GM21423 (cell line): ENCODE data around the gene ASAP2.

Source experiments
- ATAC-seq: cut with Tn5 transposase; IDR thresholded peaks from one replicate; pipeline ENCODE4 v1.9.1; 2021; ENCODE audit warnings: mild to moderate bottlenecking, moderate library complexity; ENCODE audit not compliant: unreplicated experiment

Gene ASAP2

GRCh38 chr2:9419541-9419940 lies 212.9 kb downstream of the ASAP2 start:
- ATAC-seq, result no peak

GRCh38 chr2:9420495-9420894 lies 213.9 kb downstream of the ASAP2 start:
- ATAC-seq, result no peak

GRCh38 chr2:9422321-9423099 lies 215.9 kb downstream of the ASAP2 start:
- peak; percentile 32 for ATAC-seq

- peak; percentile 83 for ATAC-seq
These were observed 216.7 kb downstream of the ASAP2 start, which contains the start of the genes CPSF3 and ITGB1BP1 for GRCh38 chr2:9423100-9423921. CPSF3 (plus strand) TSS chr2:9423654; CDS start chr2:9423774, 120 bp downstream. ITGB1BP1 (minus strand) TSS chr2:9423528; CDS start chr2:9418697, 4,831 bp downstream.

GRCh38 chr2:9423922-9424272 lies 217.3 kb downstream of the ASAP2 start:
- peak; percentile 8 for ATAC-seq

- ATAC-seq, result no peak
These were observed 218.0 kb downstream of the ASAP2 start for GRCh38 chr2:9424447-9425164.

- no peak for ATAC-seq
These were observed 222.5 kb downstream of the ASAP2 start for GRCh38 chr2:9428965-9429577.

- no peak for ATAC-seq
These were observed 224.0 kb downstream of the ASAP2 start for GRCh38 chr2:9430316-9431293.

- no peak for ATAC-seq
These were observed 227.9 kb downstream of the ASAP2 start for GRCh38 chr2:9434489-9434888.

GRCh38 chr2:9439536-9439935 lies 232.9 kb downstream of the ASAP2 start:
- ATAC-seq, result no peak

GRCh38 chr2:9440058-9440727 lies 233.6 kb downstream of the ASAP2 start:
- ATAC-seq, result no peak

GRCh38 chr2:9441556-9441955 lies 234.9 kb downstream of the ASAP2 start:
- no peak for ATAC-seq

GRCh38 chr2:9443526-9443925 lies 236.9 kb downstream of the ASAP2 start:
- ATAC-seq, result no peak

GRCh38 chr2:9445089-9445488 lies 238.5 kb downstream of the ASAP2 start:
- ATAC-seq, result no peak

GRCh38 chr2:9451231-9451630 lies 244.6 kb downstream of the ASAP2 start:
- ATAC-seq, result no peak
